Psoas muscle (tissue), 8 donors: Measurements from ENCODE around the gene PARP15. TPM values are rescaled to one million over a fixed set of nuclear protein-coding genes. Genes with fewer than 3 reads are reported as not detected.

ENCODE experiments used
- ATAC-seq, 4 donors: fragments of 200-7000 bp; cut with Tn5 transposase; one replicate each; pipeline ENCODE4 v1.9.1; 2020; ENCODE audit warnings: moderate library complexity in 3 of 4, mild to moderate bottlenecking in 2 of 4
- DNase-seq, 2 donors: peaks; one replicate each; pipeline ENCODE4 v3.0.0-alpha.2; 2020
- H3K27ac ChIP-seq: fragments of 200-600 bp; one replicate; pipeline ENCODE4 v1.8.0; 2022
- H3K27me3 ChIP-seq, 3 donors: fragments of 200-600 bp in 1 of 3; one replicate each; pipeline versions ENCODE4 v1.6.1 to v1.8.0; 2013 to 2022; ENCODE audit warnings: low read length in 2 of 3, mild to moderate bottlenecking in 2 of 3, moderate library complexity in 1 of 3; ENCODE audit not compliant: insufficient read depth in 3 of 3
- H3K36me3 ChIP-seq, 2 donors: fragments of 200-600 bp in 1 of 2; one replicate each; pipeline versions ENCODE4 v1.6.1 to v1.8.0; 2013 to 2022; ENCODE audit warnings: low read depth in 1 of 2, mild to moderate bottlenecking in 1 of 2, moderate library complexity in 1 of 2; ENCODE audit not compliant: insufficient read depth in 1 of 2
- H3K4me1 ChIP-seq: fragments of 200-600 bp; one replicate; pipeline ENCODE4 v1.8.0; 2022
- H3K4me3 ChIP-seq: fragments of 200-600 bp; one replicate; pipeline ENCODE4 v1.8.0; 2022; ENCODE audit warnings: mild to moderate bottlenecking
- H3K9me3 ChIP-seq: fragments of 200-600 bp; one replicate; pipeline ENCODE4 v1.8.0; 2022
- CTCF ChIP-seq: fragments of 200-600 bp; IDR thresholded peaks from one replicate; pipeline ENCODE4 v1.8.0; 2022; ENCODE audit warnings: antibody characterized with exemption
- WGBS, 3 donors: extraction: QIAGEN DNeasy Blood & Tissue Kit; methylation state at CpG; one replicate each; pipeline versions ENCODE4 v1.1.6 to v1.1.7; 2013; 5-methylcytosine and 5-hydroxymethylcytosine counted together
- intact Hi-C, 2 donors: fragments of 100-400 bp; cut with DNase I; formaldehyde crosslinking; loops; one replicate each; pipeline versions ENCODE4 v1.11.0 to v1.14.2; 2022
- polyA plus RNA-seq, 3 donors: library from polyadenylated mRNA; stranded (reverse); fragments of 200-250 nt; gene quantifications; one replicate each; pipeline ENCODE4 v1.2.3, GENCODE V29; 2013
- total RNA-seq, 4 donors: library from RNA; stranded (reverse); fragmentation: NEBNext Ultra II Directional in 2 of 4; extraction: Animal tissue kit (Norgen Biotek cat#: 25700) in 2 of 4; gene quantifications; one replicate each; pipeline versions ENCODE4 v1.2.1 to v1.2.4, GENCODE V29; 2021 to 2023
- donor health status: healthy with polysubstance abuse.
- donor health status: DM: no; HTN: no; CAD: no; lungs with moderate emphysema.
- donor health status: Bipolar disorder and iron deficiency.
- donor health status: healthy.
- donor health status: DM: yes; HTN: yes; CAD: no.
- donor health status: DM: no; HTN: no; CAD: no.
- donor health status: DM: no; HTN: no; CAD: no.
- donor health status: DM: yes; HTN: yes; CAD: no.

The PARP15 gene
- total and polyA plus RNA-seq, 7 donors: 0.11 to 1.0 (median 0.34) TPM

GRCh38 chr3:122535964-122536631 lies 41.4 kb upstream of the PARP15 start:
- no peak overlapping the region for H3K4me3 ChIP-seq
- no peak overlapping the region for H3K27ac ChIP-seq
- no peak for TF ChIP-seq CTCF
- H3K36me3 ChIP-seq: peaks cover 9 to 88% of the 10 kb centered on the region in 2 donors
- no peaks in the 10 kb centered on the region for H3K9me3 ChIP-seq
- DNase-seq (no peak), ATAC-seq (no peak)
- H3K27me3 ChIP-seq: no peaks in the 10 kb centered on the region
- 81 to 83% (median 82%) methylated on average over 6 of the region's 6 CpGs for WGBS, 3 donors
- intact Hi-C loops: no loop called here
- H3K4me1 ChIP-seq: no peaks in the 10 kb centered on the region

DNA sequence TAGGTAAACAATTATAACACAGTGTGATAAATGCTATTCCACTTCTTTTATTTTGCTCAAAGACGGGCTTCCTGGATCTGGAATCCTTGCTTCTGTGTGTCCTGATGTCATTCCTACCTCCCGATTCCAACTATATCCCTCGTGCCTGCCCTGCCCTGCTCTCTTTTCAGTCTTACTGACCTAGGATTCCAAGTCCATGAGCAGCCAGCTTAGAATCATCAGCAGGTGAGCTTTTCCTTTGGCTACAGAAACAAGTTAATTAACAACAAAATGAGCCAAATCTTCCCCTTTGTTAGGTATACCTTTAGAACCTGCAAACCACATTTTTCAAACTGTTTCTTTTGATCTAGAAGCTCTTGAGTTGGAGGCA lies 40.8 kb upstream of the PARP15 start:
- 56 to 65% (median 57%) methylated on average over 3 of the region's 3 CpGs for WGBS, 3 donors
- Histone ChIP-seq H3K4me3 (no peak overlapping the region), H3K9me3 (no peaks in the 10 kb centered on the region), H3K27ac (no peak overlapping the region), H3K36me3 (peaks cover 11 to 88% of the 10 kb centered on the region in 2 donors), H3K27me3 (no peaks in the 10 kb centered on the region), H3K4me1 (no peaks in the 10 kb centered on the region)
- ATAC-seq (no peak), DNase-seq (no peak)
- no peak for TF ChIP-seq CTCF
- intact Hi-C loops: no loop called here

DNA sequence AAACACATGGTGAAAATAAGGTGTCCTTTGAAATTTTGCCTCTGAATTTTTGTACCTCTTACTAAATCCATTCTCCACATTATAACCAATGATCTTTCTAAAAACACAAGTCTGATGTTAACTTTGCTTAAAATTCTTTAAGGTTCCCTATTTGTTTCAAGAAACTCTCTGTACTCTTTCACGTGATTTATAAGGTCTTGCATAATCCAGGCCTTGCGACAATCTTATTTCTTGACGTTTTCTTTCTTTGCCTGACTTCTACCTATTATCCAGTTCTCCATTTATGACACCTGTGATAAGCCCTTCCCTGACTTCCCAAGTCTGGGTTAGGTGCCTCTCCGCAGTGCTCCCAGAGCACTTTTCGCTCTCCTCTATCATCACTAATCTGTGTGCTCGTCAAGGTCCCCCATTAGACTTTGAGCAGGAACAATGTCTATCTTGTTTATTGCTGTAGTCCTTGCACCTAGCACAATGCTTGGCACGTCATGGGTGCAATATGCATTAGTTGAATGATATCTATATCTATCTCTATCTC lies 38.4 kb upstream of the PARP15 start:
- no peak for DNase-seq
- Histone ChIP-seq H3K4me3 (no peak overlapping the region), H3K4me1 (no peaks in the 10 kb centered on the region), H3K27ac (no peak overlapping the region), H3K27me3 (no peaks in the 10 kb centered on the region), H3K9me3 (no peaks in the 10 kb centered on the region), H3K36me3 (peaks cover 8 to 86% of the 10 kb centered on the region in 2 donors)
- TF ChIP-seq CTCF: no peak
- no peak for ATAC-seq
- 90 to 93% (median 92%) methylated on average over 7 of the region's 7 CpGs for WGBS, 3 donors
- intact Hi-C loops: no loop called here

DNA sequence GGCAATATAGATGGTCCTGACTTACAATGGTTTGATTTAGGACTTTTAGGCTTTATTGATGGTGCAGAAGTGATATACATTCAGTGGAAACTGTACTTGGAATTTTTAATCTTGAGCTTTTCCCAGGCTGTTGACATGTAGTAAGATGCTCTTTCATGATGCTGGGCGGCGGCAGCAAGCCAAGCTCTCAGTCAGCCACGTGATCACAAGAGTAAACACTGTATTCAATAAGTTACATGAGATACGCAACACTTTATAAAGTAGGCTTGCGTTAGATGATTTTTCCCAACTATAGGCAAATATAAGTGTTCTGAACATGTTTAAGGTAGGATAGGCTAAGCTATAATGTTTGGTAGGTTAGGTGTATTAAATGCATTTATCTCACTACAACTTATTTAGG lies 31.3 kb upstream of the PARP15 start:
- peaks cover 6 to 93% of the 10 kb centered on the region in 2 donors for H3K36me3 ChIP-seq

More for the DNA sequence above, 31.3 kb upstream of the PARP15 start:
- Histone ChIP-seq H3K27me3 (no peaks in the 10 kb centered on the region), H3K9me3 (no peaks in the 10 kb centered on the region), H3K4me3 (no peak overlapping the region), H3K4me1 (no peaks in the 10 kb centered on the region), H3K27ac (no peak overlapping the region)
- no peak for TF ChIP-seq CTCF
- ATAC-seq: no peak
- intact Hi-C loops: no loop called here
- WGBS, 3 donors: 93 to 95% (median 95%) methylated on average over 5 of the region's 5 CpGs
- no peak for DNase-seq
